Liver (tissue), 9 donors: Measurements from ENCODE around the gene C22orf42. TPM values are rescaled to one million over a fixed set of nuclear protein-coding genes. Genes with fewer than 3 reads are reported as not detected.

ENCODE experiments used
- DNase-seq: peaks from one replicate; pipeline ENCODE4 v3.0.0-alpha.2; 2017; ENCODE audit warnings: low spot score
- H3K27ac ChIP-seq, 2 donors: one replicate each; pipeline ENCODE4 v1.7.0; 2013; ENCODE audit warnings: inconsistent platforms in 2 of 2, low read length in 2 of 2, control low read depth in 1 of 2, low read depth in 1 of 2, mild to moderate bottlenecking in 1 of 2
- H3K27me3 ChIP-seq, 4 donors: one replicate each; pipeline versions ENCODE4 v1.6.1 to v1.7.0; 2013; ENCODE audit warnings: low read length in 3 of 4, inconsistent platforms in 1 of 4, mild to moderate bottlenecking in 1 of 4, moderate library complexity in 1 of 4; ENCODE audit not compliant: control insufficient read depth in 4 of 4, insufficient read depth in 4 of 4
- H3K36me3 ChIP-seq, 4 donors: one replicate each; pipeline versions ENCODE4 v1.6.1 to v1.7.0; 2013; ENCODE audit warnings: low read length in 3 of 4, mild to moderate bottlenecking in 3 of 4, low read depth in 1 of 4, moderate library complexity in 1 of 4; ENCODE audit not compliant: control insufficient read depth in 4 of 4, insufficient read depth in 3 of 4
- H3K4me1 ChIP-seq, 4 donors: one replicate each; pipeline versions ENCODE4 v1.6.1 to v1.7.0; 2013; ENCODE audit warnings: low read length in 3 of 4, mild to moderate bottlenecking in 3 of 4, moderate library complexity in 1 of 4; ENCODE audit not compliant: control insufficient read depth in 4 of 4, insufficient read depth in 4 of 4
- H3K4me3 ChIP-seq, 3 donors: one replicate each; pipeline versions ENCODE4 v1.6.1 to v1.7.0; 2013; ENCODE audit warnings: low read length in 3 of 3, control low read depth in 1 of 3, low read depth in 1 of 3, mild to moderate bottlenecking in 1 of 3
- H3K9ac ChIP-seq, 2 donors: one replicate each; pipeline ENCODE4 v1.7.0; 2013; ENCODE audit warnings: low read length in 2 of 2, mild to moderate bottlenecking in 2 of 2, moderate library complexity in 2 of 2, control low read depth in 1 of 2, low read depth in 1 of 2
- H3K9me3 ChIP-seq, 4 donors: one replicate each; pipeline versions ENCODE4 v1.6.1 to v1.7.0; 2013; ENCODE audit warnings: low read length in 3 of 4; ENCODE audit not compliant: control insufficient read depth in 4 of 4
- ATF3 ChIP-seq: IDR thresholded peaks from 2 replicates; pipeline ENCODE4 v1.6.1; 2016; ENCODE audit warnings: antibody characterized with exemption
- CTCF ChIP-seq: fragments of 150-350 bp; IDR thresholded peaks from 2 replicates; pipeline ENCODE4 v1.5.1; 2017; ENCODE audit warnings: improper control_type of control experiment, low read depth, low read length; ENCODE audit not compliant: missing input control
- EGR1 ChIP-seq, 2 donors: IDR thresholded peaks; 2 replicates each; pipeline ENCODE4 v1.6.1; 2016 to 2018; ENCODE audit warnings: antibody characterized with exemption in 2 of 2, low read depth in 2 of 2
- HNF4A ChIP-seq, 2 donors: conservative IDR thresholded peaks; 2 replicates each; pipeline ENCODE4 v1.6.1; 2016; ENCODE audit warnings: antibody characterized with exemption in 2 of 2, mild to moderate bottlenecking in 2 of 2
- HNF4G ChIP-seq: IDR thresholded peaks from 2 replicates; pipeline ENCODE4 v1.6.1; 2016; ENCODE audit warnings: antibody characterized with exemption
- MAX ChIP-seq: IDR thresholded peaks from 2 replicates; pipeline ENCODE4 v1.6.1; 2016; ENCODE audit warnings: antibody characterized with exemption
- RAD21 ChIP-seq, 2 donors: IDR thresholded peaks; 2 replicates each; pipeline ENCODE4 v1.6.1; 2016; ENCODE audit warnings: antibody characterized with exemption in 2 of 2, mild to moderate bottlenecking in 2 of 2
- REST ChIP-seq: IDR thresholded peaks from 2 replicates; pipeline ENCODE4 v1.6.1; 2016; ENCODE audit warnings: antibody characterized with exemption, mild to moderate bottlenecking
- RXRA ChIP-seq, 2 donors: IDR thresholded peaks; 2 replicates each; pipeline ENCODE4 v1.6.1; 2017 to 2018; ENCODE audit warnings: antibody characterized with exemption in 2 of 2, mild to moderate bottlenecking in 1 of 2
- SP1 ChIP-seq: IDR thresholded peaks from 2 replicates; pipeline ENCODE4 v1.6.1; 2018; ENCODE audit warnings: antibody characterized with exemption, mild to moderate bottlenecking
- TAF1 ChIP-seq: conservative IDR thresholded peaks from 2 replicates; pipeline ENCODE4 v1.6.1; 2016; ENCODE audit warnings: antibody characterized with exemption, mild to moderate bottlenecking
- YY1 ChIP-seq: IDR thresholded peaks from 2 replicates; pipeline ENCODE4 v1.6.1; 2016; ENCODE audit warnings: antibody characterized with exemption, mild to moderate bottlenecking
- ZBTB33 ChIP-seq: IDR thresholded peaks from 2 replicates; pipeline ENCODE4 v1.6.1; 2016; ENCODE audit warnings: antibody characterized with exemption
- WGBS: extraction: QIAGEN DNeasy Blood & Tissue Kit; methylation state at CpG from one replicate; pipeline ENCODE4 v1.1.7; 2013; 5-methylcytosine and 5-hydroxymethylcytosine counted together
- polyA plus RNA-seq, 2 donors: library from polyadenylated mRNA; stranded (reverse) in 1 of 2; unstranded in 1 of 2; fragments of 200-250 nt in 1 of 2; fragments of >200 nt in 1 of 2; fragmentation: Nextera tagmentation in 1 of 2; extraction: Ambion mirVana in 1 of 2; gene quantifications; one replicate each; pipeline versions ENCODE4 v1.2.1 to v1.2.3, GENCODE V29; 2013 to 2015
- total RNA-seq, 2 donors: library from RNA; depleted of rRNA; stranded (reverse); fragments of >200 nt; gene quantifications; one replicate each; pipeline ENCODE4 v1.2.3, GENCODE V29; 2014
- donor health status: healthy.
- donor health status: healthy.
- donor health status: healthy.
- donor health status: healthy.
- donor health status: healthy.

The C22orf42 gene
- total and polyA plus RNA-seq, 4 donors: not detected

GRCh38 chr22:32203181-32204039, 44.3 kb upstream of the C22orf42 start:
- Histone ChIP-seq H3K36me3 (no peaks in the 10 kb centered on the region), H3K4me3 (peak overlapping the region in 2 of 3 donors; percentile 30), H3K27me3 (no peaks in the 10 kb centered on the region), H3K9me3 (no peaks in the 10 kb centered on the region), H3K27ac (no peak overlapping the region), H3K4me1 (peaks cover 3 to 25% (median 12%) of the 10 kb centered on the region in 4 donors), H3K9ac (no peak overlapping the region)
- DNase-seq: peak; percentile 78
- WGBS: 43% methylated on average over 53 of the region's 53 CpGs
- TF ChIP-seq MAX: no peak
- TF ChIP-seq EGR1 (IDR thresholded peaks at IDR 0.05; ENCODE audit: low read depth in 2 of 2): no peak
- no peak for TF ChIP-seq REST
- TF ChIP-seq ZBTB33: no peak

- no peak overlapping the region for H3K9ac ChIP-seq
- no peaks in the 10 kb centered on the region for H3K36me3 ChIP-seq
- no peaks in the 10 kb centered on the region for H3K9me3 ChIP-seq
- peak overlapping the region in 2 of 3 donors; percentile 30 for H3K4me3 ChIP-seq
- peak; percentile 66 for DNase-seq
- no peaks in the 10 kb centered on the region for H3K27me3 ChIP-seq
- 13% methylated on average over 29 of the region's 29 CpGs for WGBS
- peaks cover 3 to 25% (median 12%) of the 10 kb centered on the region in 4 donors for H3K4me1 ChIP-seq
- no peak overlapping the region for H3K27ac ChIP-seq
- TF ChIP-seq CTCF: peak; percentile 78
- no peak for TF ChIP-seq TAF1
- peak; percentile 72 for TF ChIP-seq YY1
- TF ChIP-seq ATF3: no peak
- TF ChIP-seq SP1: peak; percentile 66
- peak in 1 of 2 donors; percentile 21 for TF ChIP-seq RXRA (IDR thresholded peaks at IDR 0.05)
- peak; percentile 90 for TF ChIP-seq HNF4A (conservative IDR thresholded peaks at IDR 0.05)
- TF ChIP-seq REST: peak; percentile 44
- peak; percentile 84 to 87 for TF ChIP-seq RAD21 (IDR thresholded peaks at IDR 0.05)
- peak; percentile 86 for TF ChIP-seq HNF4G
- TF ChIP-seq EGR1 (IDR thresholded peaks at IDR 0.05; ENCODE audit: low read depth in 2 of 2): no peak
Measured at GRCh38 chr22:32202539-32203180, 43.6 kb upstream of the C22orf42 start.
